PC-3 (cell line): ENCODE results near the gene NELFA. TPM values are rescaled to one million over a fixed set of nuclear protein-coding genes. Genes with fewer than 3 reads are reported as not detected.

Experiments used
- ATAC-seq: fragments of 200-7000 bp; cut with Tn5 transposase; 2 replicates; pipeline ENCODE4 v1.9.1; 2020; ENCODE audit warnings: mild to moderate bottlenecking, moderate library complexity
- BruUV-seq: library from RNA; stranded (reverse); fragments of 400-500 nt; replicated peaks from 2 replicates; lab custom pipeline; 2021; lab: Mats Ljungman, UMichigan
- CTCF ChIA-PET: fragments of 300-600 bp; sonication (Branson Sonifier 250); formaldehyde crosslinking; loops from one replicate; lab custom pipeline; 2022; ENCODE audit warnings: antibody characterized with exemption; lab: Charles Lee
- POLR2A ChIA-PET: fragments of 300-600 bp; sonication (Branson Sonifier 250); formaldehyde crosslinking; loops from one replicate; lab custom pipeline; 2022; ENCODE audit warnings: antibody characterized with exemption; ENCODE audit not compliant: unreplicated experiment; lab: Charles Lee
- DNase-seq: peaks from one replicate; pipeline ENCODE4 v3.0.0-alpha.2; 2015
- H2AFZ ChIP-seq: fragments of 300-600 bp; sonication (generic); 2 replicates; pipeline ENCODE4 v1.6.0; 2016; ENCODE audit warnings: antibody characterized with exemption, low read length
- H3F3A ChIP-seq: fragments of 300-600 bp; sonication (generic); one replicate; pipeline ENCODE4 v1.6.0; 2017; ENCODE audit warnings: antibody characterized with exemption, low read length, control low read depth, mild to moderate bottlenecking; ENCODE audit not compliant: unreplicated experiment
- H3K27ac ChIP-seq: fragments of 300-600 bp; sonication (generic); 2 replicates; pipeline ENCODE4 v1.5.1; 2016; ENCODE audit warnings: mild to moderate bottlenecking, low read length
- H3K27me3 ChIP-seq: fragments of 300-600 bp; sonication (generic); 2 replicates; pipeline ENCODE4 v1.6.1; 2016; ENCODE audit warnings: low read length, mixed read lengths
- H3K36me3 ChIP-seq: fragments of 300-600 bp; sonication (generic); 2 replicates; pipeline ENCODE4 v1.6.1; 2016; ENCODE audit warnings: low read depth, mixed run types, low read length, mixed read lengths
- H3K4me1 ChIP-seq: fragments of 300-600 bp; sonication (generic); 2 replicates; pipeline ENCODE4 v1.5.1; 2016; ENCODE audit warnings: low read length; ENCODE audit not compliant: insufficient read depth
- H3K4me2 ChIP-seq: fragments of 300-600 bp; sonication (generic); 2 replicates; pipeline ENCODE4 v1.6.0; 2016; ENCODE audit warnings: low read length
- H3K4me3 ChIP-seq: fragments of 300-600 bp; sonication (generic); 2 replicates; pipeline ENCODE4 v1.5.1; 2016; ENCODE audit warnings: mild to moderate bottlenecking, low read length, mixed read lengths
- H3K79me2 ChIP-seq: fragments of 300-600 bp; sonication (generic); 2 replicates; pipeline ENCODE4 v1.6.1; 2017; ENCODE audit warnings: low read length, mixed read lengths
- H3K9ac ChIP-seq: fragments of 300-600 bp; sonication (generic); 2 replicates; pipeline ENCODE4 v1.6.0; 2016; ENCODE audit warnings: mild to moderate bottlenecking, low read length
- H3K9me2 ChIP-seq: fragments of 300-600 bp; sonication (generic); replicated peaks from 2 replicates; pipeline ENCODE4 v1.6.1; 2016; ENCODE audit warnings: mixed run types, low read length, mixed read lengths
- H3K9me3 ChIP-seq: fragments of 300-600 bp; sonication (generic); 2 replicates; pipeline ENCODE4 v1.6.1; 2016; ENCODE audit warnings: low read length, mixed read lengths
- H4K20me1 ChIP-seq: fragments of 300-600 bp; sonication (generic); 2 replicates; pipeline ENCODE4 v1.6.1; 2016; ENCODE audit warnings: low read length, mixed read lengths
- CTCF ChIP-seq: fragments of 300-600 bp; sonication (generic); conservative IDR thresholded peaks from 2 replicates; pipeline ENCODE4 v1.5.1; 2017; ENCODE audit warnings: antibody characterized with exemption, low read depth, mild to moderate bottlenecking, low read length
- EZH2 ChIP-seq: fragments of 300-600 bp; sonication (generic); IDR thresholded peaks from one replicate; pipeline ENCODE4 v1.6.1; 2017; ENCODE audit warnings: antibody characterized with exemption, mild to moderate bottlenecking, low read length; ENCODE audit not compliant: unreplicated experiment
- EZH2phosphoT487 ChIP-seq: fragments of 300-600 bp; sonication (generic); IDR thresholded peaks from 2 replicates; pipeline ENCODE4 v1.6.1; 2018; ENCODE audit warnings: mild to moderate bottlenecking, antibody characterized with exemption, low read length, borderline replicate concordance
- intact Hi-C: fragments of 100-400 bp; cut with micrococcal nuclease; formaldehyde crosslinking; loops from 2 replicates; pipeline ENCODE4 v1.9.0; 2023
- total RNA-seq: library from RNA; depleted of rRNA; stranded (reverse); fragments of >200 nt; gene quantifications from 2 replicates; pipeline ENCODE4 v1.2.3, GENCODE V29; 2014

Gene NELFA
- total RNA-seq, 1 experiment from 2014 or later: 30.0 TPM

GRCh38 chr4:2044542-2045517 is 36.1 kb upstream of the NELFA start:
- Histone ChIP-seq H3K9me3 (no peaks in the 10 kb centered on the region), H3K4me3 (no peak overlapping the region), H4K20me1 (no peaks in the 10 kb centered on the region), H3K4me2 (no peak overlapping the region), H3K9me2 (no peaks in the 10 kb centered on the region), H3K27ac (no peak overlapping the region), H3K4me1 (peaks cover 7% of the 10 kb centered on the region; the same call in 1 of the 2 replicates), H2AFZ (no peak overlapping the region), H3K79me2 (peaks cover 4% of the 10 kb centered on the region; the same call in 1 of the 2 replicates), H3K36me3 (no peaks in the 10 kb centered on the region), H3K27me3 (no peaks in the 10 kb centered on the region), H3F3A (no peaks in the 10 kb centered on the region), H3K9ac (no peak overlapping the region)
- ATAC-seq (no peak), DNase-seq (no peak)
- CTCF ChIA-PET: no interaction called here
- TF ChIP-seq EZH2 (no peak), CTCF (no peak), EZH2phosphoT487 (no peak)
- intact Hi-C loops: no loop called here
- BruUV-seq: TSS peak; percentile 14
- POLR2A ChIA-PET: interaction anchor here (0.6 kb wide), 1 partner anchor 184 kb away, joined by 15 read pairs; no protein-coding TSS in a partner anchor

- TF ChIP-seq EZH2phosphoT487: no peak
- H3K9me3 ChIP-seq: no peaks in the 10 kb centered on the region
- no peak overlapping the region for H2AFZ ChIP-seq
- peaks cover 7% of the 10 kb centered on the region; the same call in 1 of the 2 replicates for H3K4me1 ChIP-seq
- peaks cover 4% of the 10 kb centered on the region; the same call in 1 of the 2 replicates for H3K79me2 ChIP-seq
- no peaks in the 10 kb centered on the region for H4K20me1 ChIP-seq
- no peak overlapping the region for H3K9ac ChIP-seq
- no peak overlapping the region for H3K4me3 ChIP-seq
- ChIA-PET CTCF (no interaction called here), POLR2A (no interaction called here)
- no peaks in the 10 kb centered on the region for H3K36me3 ChIP-seq
- H3F3A ChIP-seq: no peaks in the 10 kb centered on the region
- no TSS peak for BruUV-seq
- no peak for DNase-seq
- no peaks in the 10 kb centered on the region for H3K9me2 ChIP-seq
- no peak overlapping the region for H3K27ac ChIP-seq
- intact Hi-C loops: no loop called here
- H3K27me3 ChIP-seq: no peaks in the 10 kb centered on the region
- H3K4me2 ChIP-seq: no peak overlapping the region
- no peak for ATAC-seq
Observed at GRCh38 chr4:2044119-2044485, 35.3 kb upstream of the NELFA start.

GRCh38 chr4:2043396-2044118 is 34.8 kb upstream of the NELFA start:
- ChIA-PET POLR2A (no interaction called here), CTCF (no interaction called here)
- Histone ChIP-seq H3K4me1 (peaks cover 7% of the 10 kb centered on the region; the same call in 1 of the 2 replicates), H3K36me3 (no peaks in the 10 kb centered on the region), H2AFZ (no peak overlapping the region), H3K4me3 (no peak overlapping the region), H3K9me3 (no peaks in the 10 kb centered on the region), H3K27me3 (no peaks in the 10 kb centered on the region), H3K79me2 (peaks cover 4% of the 10 kb centered on the region; the same call in 1 of the 2 replicates), H3K4me2 (no peak overlapping the region), H3F3A (no peaks in the 10 kb centered on the region), H4K20me1 (no peaks in the 10 kb centered on the region), H3K27ac (no peak overlapping the region), H3K9me2 (no peaks in the 10 kb centered on the region), H3K9ac (no peak overlapping the region)
- BruUV-seq: no TSS peak
- intact Hi-C loops: no loop called here
- TF ChIP-seq EZH2: no peak
- TF ChIP-seq EZH2phosphoT487: no peak
- no peak for TF ChIP-seq CTCF
- ATAC-seq (no peak), DNase-seq (no peak)
